Measurements from ENCODE around the gene PPP2R5C.

The PPP2R5C gene

DNA sequence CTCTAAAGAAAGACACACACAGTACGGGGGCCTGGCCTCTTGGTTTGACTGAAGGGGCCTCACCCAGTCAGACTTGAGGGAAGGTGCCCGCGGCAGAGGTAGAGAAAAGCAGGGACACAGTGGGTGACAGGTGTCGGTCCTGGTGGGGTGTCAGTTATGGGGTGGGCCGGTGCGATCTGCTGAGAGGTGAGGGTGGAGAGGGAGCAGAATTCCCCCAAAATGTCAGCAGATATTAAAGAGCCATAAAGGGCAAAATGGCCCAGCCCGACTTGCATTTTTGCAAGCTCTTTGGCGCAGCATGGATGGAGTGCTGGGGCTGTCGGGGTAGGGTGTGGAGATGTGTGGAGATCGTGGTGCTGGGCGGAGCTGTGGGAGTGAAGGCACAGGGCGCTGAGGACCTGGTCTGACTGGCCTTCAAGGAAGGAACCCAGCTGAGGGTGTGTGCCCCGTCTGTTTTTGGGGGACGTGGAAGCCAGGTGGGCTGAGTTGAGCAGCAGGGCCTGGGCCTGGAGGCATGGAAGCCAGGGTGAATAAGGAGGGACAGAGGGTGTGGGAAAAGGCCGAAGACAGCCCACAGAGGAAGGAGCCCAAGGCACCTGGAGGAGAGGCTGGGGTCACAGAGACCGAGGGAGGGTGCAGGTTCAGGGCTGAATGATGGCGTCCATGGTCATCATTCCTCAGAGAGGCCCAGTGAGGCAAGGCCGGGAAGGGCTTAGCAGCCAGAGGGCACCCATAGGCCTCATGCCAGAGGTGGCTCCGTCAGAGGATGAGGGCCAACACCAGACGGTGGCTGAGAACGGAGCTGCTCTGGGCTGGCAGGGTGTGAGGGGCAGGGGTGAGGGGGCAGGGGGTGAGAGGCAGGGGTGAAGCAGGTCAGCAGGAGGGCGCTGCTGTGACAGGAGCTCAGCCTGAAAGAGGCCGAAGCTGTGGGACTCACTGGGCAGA is 154.6 kb downstream of the PPP2R5C start:
- no peak for DNase-seq (ENCODE audit: low spot score)
- FAIRE-seq, result no peak

DNA sequence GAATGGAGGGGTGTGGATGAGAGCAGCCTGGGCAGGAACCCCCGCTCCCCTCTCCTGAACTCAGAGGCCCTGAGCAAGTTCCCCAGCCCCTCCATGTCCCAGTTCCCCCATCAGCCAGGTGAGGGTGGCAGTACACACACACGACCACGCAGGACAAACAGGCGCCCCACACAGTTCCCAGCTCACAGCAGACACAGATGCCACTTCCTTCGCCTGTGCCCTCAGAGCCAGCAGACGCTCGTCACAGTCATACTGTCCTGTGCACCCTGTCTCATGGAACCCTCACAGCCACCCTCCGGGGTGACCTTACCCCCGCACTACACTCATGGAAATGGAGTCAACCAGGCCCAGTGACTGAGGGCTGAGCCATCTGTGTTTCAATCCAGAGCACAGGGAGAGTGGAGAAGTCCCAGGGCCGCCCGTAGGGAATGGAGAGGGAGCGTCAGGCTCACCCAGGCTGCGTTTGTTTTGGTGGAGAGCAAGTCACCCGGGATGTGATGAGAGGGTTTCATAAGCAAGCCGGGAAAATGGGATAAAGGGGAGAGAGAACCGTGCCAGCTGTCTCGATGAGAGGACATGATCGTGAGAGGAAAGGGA is 155.4 kb downstream of the PPP2R5C start:
- DNase-seq (ENCODE audit: low spot score) (no peak), FAIRE-seq (no peak)

DNA sequence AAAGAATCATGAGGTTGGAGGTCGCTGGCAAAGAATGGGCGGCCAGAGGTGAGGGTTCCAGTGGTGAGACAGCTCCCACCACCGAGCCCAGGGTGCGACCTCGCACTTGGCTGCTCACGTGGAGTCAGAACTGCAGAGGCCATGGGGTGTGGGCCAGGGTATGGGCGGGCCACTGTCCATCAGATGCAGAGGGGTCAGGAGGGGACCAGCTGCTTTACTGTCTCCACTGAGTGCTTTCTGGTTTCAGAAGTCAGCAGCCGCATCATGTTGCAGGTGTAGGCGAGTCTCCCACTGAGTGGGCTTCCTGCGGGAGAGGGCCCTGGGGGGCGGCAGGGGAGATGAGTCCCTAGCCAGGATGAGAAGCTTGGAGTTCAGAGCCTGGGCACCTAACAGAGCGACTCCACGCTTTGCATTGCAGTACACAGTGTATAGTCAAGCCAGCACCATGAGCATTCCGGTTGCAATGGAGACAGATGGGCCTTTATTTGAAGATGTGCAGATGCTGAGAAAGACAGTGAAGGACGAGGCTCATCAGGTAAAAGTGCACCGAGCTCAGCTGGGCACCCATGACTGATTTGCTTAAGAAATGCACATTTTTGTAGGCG is 156.0 kb downstream of the PPP2R5C start:
- no peak for DNase-seq (ENCODE audit: low spot score)
- no peak for FAIRE-seq

DNA sequence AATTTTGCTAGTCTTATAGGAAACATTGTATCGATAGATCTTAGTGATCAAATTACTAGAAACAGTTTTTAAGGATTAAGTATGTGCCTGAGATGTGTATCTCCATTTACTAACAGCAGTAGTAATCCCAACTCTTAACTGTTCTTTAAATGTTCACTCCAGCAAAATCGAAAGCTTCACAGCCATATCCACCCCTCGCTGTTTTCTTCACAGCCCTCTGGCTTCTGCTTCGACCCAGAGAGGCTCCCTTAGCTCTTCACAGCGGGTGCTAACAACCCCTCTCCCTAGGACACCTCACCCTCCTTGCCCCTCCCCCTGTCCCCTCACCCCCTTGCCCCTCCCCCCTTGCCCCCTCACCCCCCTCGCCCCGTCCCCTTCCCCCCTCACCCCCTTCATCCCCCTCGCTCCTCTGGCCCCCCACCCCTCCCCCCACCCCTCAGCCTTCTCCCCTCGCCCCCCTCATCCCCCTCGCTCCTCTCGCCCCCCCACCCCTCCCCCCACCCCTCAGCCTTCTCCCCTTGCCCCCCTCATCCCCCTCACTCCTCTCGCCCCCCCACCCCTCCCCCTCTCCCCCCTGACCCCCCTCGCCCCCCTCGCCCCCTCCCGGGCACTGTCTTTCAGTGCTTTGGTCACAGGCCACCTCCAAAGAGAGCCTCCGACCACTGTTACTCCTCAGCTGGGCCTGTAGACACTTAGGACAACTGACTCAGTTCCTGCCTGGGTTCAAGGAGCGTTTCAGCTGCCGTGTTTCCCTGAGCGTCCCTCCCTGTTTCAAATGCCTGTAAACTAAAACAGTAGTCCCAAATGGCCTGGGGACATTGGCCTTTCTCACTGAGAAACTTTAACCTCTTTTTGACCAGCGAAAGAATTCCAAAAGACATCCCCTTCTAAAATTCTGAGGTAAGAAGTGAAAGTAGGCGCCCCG is 156.8 kb downstream of the PPP2R5C start:
- DNase-seq (ENCODE audit: low spot score) (no peak), FAIRE-seq (no peak)

DNA sequence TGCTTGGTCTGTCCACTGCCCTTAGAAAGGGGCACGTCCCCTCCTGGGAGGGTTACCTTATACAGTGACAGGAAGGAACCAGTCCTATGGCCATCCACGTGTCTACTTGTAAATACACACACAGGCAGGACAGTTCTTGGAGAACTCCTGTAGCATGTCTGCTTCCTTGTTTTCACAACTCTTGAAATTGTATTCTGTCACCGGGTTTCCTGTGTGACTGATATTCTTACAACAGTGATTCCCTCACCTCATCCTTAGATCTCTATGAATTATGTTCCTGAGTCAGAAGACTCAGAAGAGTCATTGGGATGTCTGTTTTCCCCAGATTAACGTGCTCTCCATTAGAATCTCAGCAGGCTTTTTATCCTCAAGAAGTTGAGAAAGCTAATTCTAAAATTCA is 158.8 kb downstream of the PPP2R5C start:
- DNase-seq (ENCODE audit: low spot score), result no peak
- no peak for FAIRE-seq

DNA sequence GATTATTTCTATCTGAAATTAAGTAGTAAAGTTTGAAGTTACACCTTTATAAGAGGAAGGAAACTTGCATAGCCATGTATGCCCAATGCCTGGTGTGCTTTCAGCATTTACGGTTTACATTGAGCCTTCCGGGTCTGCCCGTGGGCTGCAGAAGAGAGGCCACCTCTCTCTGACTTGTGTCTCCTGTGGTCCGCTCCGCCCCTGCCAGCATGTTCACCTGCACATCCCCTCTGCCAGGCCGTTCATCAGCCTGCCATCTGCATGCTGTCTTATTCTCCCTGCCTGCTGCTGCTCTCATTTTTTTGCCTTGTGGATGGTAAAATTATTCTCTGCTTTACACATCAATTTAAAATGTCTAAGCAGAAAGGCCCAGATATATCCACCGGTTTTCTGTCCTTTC is 161.4 kb downstream of the PPP2R5C start:
- no peak for FAIRE-seq
- DNase-seq (ENCODE audit: low spot score), result no peak

DNA sequence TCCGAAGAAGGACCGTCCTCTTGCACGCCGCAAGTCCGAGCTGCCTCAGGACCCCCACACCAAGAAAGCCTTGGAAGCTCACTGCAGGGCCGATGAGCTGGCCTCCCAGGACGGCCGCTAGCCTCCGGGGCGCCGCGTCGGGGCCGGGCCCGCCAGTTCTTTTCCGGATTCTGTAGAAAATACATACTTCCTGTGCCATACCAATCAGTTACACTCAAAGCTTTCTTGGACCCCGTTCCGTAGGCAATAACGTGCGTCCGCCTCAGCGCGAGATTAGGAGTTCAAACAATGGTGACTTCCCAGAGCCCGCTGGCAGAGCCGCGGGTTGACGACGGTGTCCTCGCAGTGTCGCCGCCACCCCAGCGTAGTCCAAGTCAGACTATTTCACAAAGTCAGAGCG is 163.6 kb downstream of the PPP2R5C start:
- FAIRE-seq, result no peak

DNA sequence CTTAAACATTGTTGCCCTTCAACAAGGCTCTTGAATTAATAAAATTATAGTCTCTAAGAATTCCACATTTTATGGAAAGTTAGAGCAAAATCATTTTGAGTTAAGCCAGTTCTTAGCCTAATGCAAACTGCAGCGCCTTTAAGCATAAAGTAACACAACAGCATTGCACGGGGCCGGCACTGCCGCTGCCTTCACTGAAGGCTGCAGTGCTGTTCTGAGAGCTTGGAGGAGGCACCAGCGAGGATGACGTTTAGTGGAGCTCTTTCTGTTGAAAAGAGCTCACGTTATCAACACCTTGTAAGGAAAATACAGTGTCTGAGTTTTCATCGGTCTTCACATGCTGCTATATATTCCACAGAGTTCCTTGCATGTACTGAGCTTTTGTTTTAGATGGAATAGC is 164.6 kb downstream of the PPP2R5C start:
- DNase-seq (ENCODE audit: low spot score), result no peak

More for the DNA sequence above, 163.6 kb downstream of the PPP2R5C start:
- DNase-seq (ENCODE audit: low spot score), result no peak

DNA sequence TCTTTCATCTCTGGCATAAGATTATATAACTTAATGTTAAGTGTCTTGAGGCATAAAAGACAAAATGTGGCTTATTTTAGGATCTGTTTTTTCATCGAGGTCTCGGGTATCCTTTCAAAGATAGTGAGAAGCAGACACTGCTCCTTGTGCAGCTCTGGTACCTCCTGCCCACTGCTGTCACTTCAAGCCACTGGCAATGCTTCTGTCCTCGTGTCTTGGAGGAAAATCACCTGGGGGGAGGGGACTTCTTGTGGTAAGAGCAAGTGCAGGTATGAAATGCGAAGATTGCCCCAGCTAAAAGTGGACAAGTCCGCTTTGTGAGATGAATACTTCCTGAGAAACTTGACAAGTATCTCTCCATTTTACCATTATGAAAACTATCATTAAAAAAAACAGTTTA is 165.1 kb downstream of the PPP2R5C start:
- DNase-seq (ENCODE audit: low spot score), result no peak
- no peak for FAIRE-seq

More for the DNA sequence above, 164.6 kb downstream of the PPP2R5C start:
- no peak for FAIRE-seq

DNA sequence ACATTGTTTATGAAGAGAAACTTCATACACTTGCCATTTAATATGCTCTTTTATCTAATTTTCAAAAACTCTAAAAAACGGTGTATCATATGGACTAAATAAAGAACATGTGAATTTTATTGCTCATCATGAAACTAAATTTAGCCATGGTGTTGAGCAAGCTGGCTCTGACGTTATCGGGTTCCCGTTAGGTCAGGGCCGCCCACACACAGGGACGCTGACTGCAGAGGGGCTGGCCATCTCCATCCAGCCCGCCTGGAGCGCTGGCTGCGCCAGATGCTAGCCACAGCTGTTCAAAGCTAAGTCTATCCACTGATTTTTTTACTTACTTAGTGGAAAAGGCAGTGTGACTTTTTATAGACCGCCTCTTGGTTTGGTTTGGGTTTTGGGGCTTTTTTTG is 166.3 kb downstream of the PPP2R5C start:
- DNase-seq (ENCODE audit: low spot score), result no peak

DNA sequence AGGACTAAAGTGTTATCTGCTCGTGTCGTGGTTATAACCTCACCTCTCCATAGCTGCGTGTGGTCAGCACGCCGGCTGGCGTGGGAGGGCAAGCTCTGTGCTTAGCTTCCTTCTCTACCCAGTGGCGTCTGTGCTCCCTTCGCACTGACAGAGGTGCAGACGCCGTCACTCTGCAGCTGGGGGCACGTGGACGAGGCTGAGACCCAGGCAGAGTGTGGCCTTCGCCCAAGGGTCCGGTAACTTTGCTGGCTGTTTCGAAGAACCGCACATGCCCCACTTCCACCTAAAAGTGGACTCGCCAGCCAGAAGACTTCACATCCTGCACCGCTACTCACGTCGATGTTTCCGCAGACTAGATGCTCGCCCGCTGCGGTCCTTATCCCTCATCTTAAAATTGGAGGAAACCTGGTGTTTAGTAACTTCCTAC is 166.9 kb downstream of the PPP2R5C start:
- FAIRE-seq (no peak), DNase-seq (ENCODE audit: low spot score) (no peak)

More for the DNA sequence above, 166.3 kb downstream of the PPP2R5C start:
- no peak for FAIRE-seq

DNA sequence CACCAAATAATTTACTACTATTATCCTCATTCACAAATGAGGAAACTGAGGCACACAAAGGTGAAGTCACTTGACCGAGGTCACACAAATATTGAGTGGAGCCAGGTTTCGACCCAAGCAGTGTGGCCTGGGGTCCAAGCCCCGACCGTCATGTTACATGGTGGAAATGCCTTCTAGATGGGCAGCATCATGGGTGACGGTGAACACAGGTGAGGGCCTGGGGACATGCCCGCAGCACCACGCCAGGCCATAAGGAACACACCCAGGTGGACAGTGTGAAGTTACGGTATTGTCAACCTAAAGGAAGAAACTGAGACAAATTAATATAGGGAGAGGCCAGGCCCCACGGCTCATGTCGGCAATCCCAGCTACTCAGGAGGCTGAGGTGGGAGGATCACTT is 167.6 kb downstream of the PPP2R5C start:
- DNase-seq (ENCODE audit: low spot score) (no peak), FAIRE-seq (no peak)

DNA sequence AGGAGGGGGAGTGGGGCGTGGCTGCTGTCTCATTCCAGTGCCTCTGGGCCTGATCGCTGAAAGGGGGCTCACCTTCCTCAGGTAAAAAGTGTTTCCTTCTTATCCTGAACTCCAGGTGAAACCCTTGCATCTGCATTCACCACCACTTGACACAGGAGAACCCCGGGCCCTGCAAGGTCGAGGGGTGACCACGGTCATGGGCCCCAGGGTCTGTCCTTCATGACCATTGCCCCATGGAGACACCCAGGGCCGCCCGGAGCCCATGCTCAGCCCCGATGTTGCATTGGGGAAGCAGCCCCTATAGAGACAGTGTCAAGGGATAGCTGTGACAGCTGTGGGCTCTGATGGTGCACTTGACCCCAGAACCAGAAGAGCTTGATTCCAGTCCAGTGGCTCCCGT is 168.4 kb downstream of the PPP2R5C start:
- FAIRE-seq, result no peak

DNA sequence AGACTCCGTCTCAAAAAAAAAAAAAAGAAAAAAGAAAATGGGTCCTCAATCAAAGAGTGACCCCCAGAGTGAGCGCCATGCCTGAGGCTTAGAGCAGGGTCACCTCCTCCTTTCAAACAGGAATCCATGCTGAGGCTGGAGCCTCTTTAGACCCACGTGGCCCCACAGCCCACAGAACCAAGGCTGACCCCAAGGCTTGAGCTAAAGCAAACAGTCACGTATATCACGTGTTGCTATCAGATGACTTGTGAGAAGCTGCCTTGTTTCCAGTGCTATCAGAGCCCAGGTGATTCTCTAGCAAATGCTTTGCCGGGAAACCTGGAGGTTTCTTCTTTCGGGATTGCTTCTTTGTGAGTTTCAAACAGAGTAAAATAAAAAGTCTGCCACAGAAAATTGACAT is 171.2 kb downstream of the PPP2R5C start:
- no peak for DNase-seq (ENCODE audit: low spot score)
- no peak for FAIRE-seq

More for the DNA sequence above, 168.4 kb downstream of the PPP2R5C start:
- DNase-seq (ENCODE audit: low spot score), result no peak

DNA sequence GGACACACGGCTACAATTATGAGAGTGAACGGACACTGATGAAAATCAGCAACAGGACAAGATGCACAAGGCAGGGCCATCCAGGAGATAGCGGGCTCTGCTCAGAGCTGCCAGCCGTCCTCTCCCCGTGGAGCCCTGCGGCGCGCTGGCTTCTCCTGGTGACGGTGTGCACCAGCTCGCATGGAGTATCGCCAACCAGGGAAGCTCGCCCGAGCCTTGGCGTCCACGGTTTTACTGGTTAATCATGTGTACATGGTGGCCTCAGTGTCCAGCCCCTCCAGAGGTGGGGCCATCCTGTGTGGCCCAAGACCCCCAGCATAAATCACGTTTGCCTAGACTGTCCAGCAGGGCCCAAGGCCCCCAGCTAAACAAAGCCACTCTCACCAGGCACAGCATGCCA is 171.7 kb downstream of the PPP2R5C start:
- FAIRE-seq, result no peak

DNA sequence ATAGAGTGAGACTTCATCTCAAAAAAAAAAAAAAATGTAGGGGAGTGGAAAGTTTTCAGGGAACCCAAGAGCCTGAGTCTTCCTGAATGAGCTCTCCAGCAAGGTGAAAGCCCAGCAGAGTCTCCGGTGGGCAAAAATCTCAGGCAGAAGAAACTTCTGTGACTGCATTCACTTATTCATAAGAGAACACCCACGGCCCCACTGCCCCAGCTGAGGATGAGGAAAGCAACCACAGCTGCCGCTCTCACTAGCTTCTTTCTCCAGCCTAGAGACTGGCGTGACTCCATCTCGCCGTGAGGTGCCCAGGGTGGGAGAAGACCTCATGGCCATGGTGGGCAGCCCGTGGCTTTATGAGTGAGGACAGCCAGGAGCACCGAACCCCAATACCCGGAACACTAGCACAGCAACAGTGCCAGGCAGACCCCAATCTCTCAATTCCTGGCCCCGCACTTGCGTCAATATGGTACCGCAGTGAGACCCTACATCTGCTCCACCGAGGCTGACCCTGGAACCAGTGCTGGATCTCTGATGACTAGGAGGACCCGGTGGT is 173.2 kb downstream of the PPP2R5C start:
- FAIRE-seq, result no peak
- DNase-seq (ENCODE audit: low spot score), result no peak

More for the DNA sequence above, 171.7 kb downstream of the PPP2R5C start:
- no peak for DNase-seq (ENCODE audit: low spot score)

DNA sequence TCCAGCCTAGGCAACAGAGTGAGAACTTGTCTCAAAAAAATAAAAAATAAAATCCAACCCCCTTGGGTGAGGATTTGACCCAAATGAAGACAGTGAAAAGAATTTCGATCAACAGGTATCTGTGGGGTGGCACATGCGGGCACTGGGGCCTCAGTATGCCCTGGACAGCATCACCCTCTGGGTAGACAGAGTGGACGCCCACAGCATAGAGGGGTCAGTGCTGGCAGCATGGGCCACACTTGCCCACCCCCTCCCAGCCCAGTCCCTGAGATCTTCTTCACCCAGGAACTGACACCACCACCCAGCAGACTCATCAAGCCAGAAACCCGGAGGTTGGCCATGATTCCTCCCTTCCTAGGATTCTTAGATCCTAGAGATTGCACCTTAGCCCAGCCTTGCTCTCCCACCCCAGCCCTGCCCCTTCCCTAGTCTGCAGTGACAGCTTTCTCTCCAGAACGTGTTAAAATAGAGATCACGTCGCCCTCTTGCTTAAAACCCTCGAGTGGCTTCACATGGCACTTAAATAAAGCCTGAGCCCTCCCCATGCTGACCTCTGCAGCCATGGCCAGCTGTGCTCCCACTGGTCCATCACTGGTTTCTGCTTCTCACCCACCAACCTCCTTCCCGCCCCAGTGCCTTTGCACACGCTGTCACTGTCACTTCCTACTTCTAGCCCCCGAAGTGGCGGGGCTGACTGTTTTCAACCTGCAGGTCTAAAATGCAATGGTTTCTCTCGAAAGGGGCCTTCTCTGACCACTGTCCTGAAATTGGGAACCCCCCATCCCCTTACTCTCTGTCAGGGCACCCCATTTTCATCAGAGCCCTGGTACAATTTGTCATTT is 176.6 kb downstream of the PPP2R5C start:
- DNase-seq (ENCODE audit: low spot score) (no peak), FAIRE-seq (no peak)

DNA sequence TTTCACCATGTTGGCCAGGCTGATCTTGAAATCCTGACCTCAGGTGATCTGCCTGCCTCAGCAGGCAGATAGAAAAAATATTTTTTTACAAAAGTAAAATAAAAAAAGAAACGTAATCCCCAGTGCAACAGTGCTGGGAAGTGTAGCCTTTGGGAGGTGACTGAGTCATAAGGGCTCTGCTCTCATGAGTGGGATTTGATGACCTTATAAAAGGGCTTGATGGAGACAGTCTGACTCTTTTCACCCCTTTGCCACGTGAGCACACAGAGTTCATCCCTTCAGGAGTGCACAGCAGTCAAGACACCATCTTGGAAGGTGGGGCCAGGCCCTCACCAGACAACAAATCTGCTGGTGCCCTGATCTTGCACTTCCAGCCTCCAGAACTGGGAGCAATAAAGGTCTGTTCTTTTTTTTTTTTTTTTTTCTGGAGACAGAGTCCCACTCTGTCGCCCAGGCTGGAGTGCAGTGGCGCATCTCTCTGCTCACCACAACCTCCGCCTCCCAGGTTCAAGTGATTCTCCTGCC is 178.2 kb downstream of the PPP2R5C start:
- no peak for FAIRE-seq
- no peak for DNase-seq (ENCODE audit: low spot score)

DNA sequence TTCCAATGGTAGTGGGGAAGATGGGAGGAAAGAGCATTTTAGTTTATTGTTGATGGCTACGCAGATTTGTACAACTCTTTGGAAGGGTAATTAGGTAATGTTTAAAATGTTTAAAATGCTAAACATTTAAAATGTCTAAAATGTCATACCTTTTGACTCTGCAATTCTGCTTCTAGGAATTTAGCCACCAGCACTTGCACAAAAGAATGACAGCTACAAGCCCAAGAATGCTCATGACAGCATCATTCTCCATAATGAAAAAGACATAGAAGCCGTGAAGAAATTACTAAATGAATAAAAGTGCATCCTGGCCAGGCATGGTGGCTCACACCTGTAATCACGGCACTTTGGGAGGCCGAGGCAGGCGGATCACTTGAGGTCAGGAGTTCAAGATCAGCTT is 182.9 kb downstream of the PPP2R5C start:
- no peak for DNase-seq (ENCODE audit: low spot score)
- no peak for FAIRE-seq

DNA sequence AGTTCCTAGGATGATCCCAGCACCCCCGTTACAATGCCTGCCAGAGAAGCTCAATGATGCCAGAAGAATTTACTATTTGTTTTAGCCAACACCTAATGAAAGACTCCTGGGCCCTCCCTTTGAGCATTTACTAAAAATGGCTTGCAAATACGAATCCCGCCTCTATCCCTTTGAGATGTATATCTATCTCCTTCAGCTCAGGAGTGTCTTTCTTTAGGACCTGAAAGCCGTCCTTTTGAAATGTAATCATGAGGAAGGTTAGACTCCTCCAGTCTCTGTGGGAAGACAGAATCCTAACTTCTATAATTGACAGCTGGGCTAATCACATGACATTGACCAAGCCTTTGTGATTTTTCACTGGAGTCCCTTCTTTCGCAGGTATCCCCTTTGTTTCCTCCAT is 183.7 kb downstream of the PPP2R5C start:
- no peak for FAIRE-seq
- DNase-seq (ENCODE audit: low spot score), result no peak

All from RCC 7860 (cell line).